HG03469 (cell line): ENCODE results near the gene LMO3.

Experiments used
- ATAC-seq: cut with Tn5 transposase; IDR thresholded peaks from one replicate; pipeline ENCODE4 v1.9.1; 2021; ENCODE audit warnings: mild to moderate bottlenecking, moderate library complexity, moderate number of reproducible peaks; ENCODE audit not compliant: unreplicated experiment

The LMO3 gene

DNA sequence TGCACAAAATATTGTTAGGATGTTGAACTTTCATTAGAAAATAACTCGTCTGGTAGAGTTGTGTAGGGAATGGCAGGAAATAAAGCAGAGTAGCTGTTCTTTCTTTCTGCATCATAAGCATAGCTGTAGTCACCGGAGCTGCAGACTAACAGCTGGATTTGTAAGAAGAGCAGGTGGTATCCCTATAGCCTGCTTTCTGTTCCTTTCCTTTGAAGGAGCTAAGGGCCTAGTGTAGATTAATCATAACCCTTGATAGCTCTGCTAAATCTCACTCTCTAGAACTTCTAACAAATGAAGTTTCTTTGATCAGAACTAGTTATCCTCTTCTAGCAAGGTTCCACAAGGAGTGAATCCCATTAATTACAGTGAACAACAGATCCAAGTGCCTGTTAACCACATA, 3.5 kb downstream of the LMO3 start:
- no peak for ATAC-seq

GRCh38 chr12:16600525-16600924, 5.4 kb downstream of the LMO3 start:
- no peak for ATAC-seq

GRCh38 chr12:16599081-16599480, 6.9 kb downstream of the LMO3 start:
- no peak for ATAC-seq

DNA sequence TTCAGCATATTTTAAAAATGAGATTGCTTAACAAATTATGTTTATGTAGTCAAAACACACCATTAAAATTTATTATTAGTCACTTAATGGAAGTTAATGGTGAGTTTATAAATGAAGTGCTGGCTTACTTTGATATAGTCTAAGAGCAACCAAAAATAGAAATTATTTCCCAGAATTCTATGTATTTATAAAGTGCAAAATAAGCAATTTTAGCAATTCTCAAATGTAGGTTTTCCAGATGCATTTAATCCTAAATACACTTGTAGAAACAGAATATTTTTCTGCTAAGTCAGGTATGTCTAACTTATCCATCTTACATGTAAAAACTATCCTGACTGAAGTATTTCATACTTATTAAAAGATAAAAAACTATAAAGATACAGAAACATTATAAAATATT, 11.2 kb downstream of the LMO3 start:
- ATAC-seq = no peak

GRCh38 chr12:16593546-16593945, 12.4 kb downstream of the LMO3 start:
- no peak for ATAC-seq

DNA sequence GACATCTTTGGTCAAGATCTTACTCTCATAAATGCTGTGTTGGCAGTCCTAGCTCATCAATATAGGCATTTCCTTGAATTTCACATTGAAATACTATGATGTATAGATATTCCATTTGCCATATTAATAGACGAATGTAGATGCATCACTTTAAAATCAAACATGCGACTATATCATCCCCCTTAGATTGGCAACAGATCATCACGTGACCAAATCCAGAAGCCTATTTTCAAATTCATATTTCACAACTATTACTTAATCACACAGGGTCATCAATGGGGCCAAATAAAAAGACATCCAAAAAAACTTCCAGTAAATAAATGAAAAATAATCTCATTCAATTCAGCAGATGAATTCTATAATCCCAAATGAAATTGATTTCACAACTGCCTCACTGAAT, 15.3 kb downstream of the LMO3 start:
- ATAC-seq = no peak

GRCh38 chr12:16588812-16589211, 17.1 kb downstream of the LMO3 start:
- no peak for ATAC-seq

- no peak for ATAC-seq
Measured at GRCh38 chr12:16587514-16587913, 18.4 kb downstream of the LMO3 start.

GRCh38 chr12:16587110-16587453, 18.9 kb downstream of the LMO3 start:
- no peak for ATAC-seq

DNA sequence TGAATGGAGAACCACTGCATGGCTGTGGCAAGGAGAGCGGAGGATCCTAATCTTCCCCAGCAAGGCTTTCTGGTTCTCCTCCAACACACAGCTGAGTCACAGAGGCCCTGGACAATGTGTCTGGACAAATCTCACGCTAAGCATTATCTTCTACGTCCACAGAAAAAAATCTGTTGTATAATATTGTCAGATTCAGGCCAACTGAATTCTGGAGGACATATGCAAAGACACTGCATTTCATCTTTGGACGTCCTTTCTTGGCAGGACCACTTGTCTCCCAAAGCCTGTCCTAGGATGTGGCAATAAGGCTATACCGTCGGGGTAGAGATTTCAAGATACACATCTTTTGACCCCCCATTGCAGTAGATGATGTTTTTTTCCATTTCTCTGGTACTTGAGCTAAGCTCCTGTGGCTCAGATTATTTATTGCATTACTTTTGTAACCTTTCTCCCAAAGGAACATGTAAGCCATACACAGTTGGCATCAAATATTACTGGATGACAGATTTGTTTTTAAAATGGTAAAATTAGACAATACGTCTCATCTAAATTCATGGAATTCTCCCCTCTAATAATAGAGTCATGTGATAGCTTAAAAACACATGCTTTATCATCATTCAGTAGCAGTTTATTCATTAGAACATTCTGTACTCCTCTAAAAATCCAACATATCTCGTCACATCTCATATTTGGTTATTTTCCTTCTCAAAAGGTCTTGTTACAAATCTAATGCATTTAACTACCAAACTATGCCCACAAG, 19.4 kb downstream of the LMO3 start:
- no peak for ATAC-seq

DNA sequence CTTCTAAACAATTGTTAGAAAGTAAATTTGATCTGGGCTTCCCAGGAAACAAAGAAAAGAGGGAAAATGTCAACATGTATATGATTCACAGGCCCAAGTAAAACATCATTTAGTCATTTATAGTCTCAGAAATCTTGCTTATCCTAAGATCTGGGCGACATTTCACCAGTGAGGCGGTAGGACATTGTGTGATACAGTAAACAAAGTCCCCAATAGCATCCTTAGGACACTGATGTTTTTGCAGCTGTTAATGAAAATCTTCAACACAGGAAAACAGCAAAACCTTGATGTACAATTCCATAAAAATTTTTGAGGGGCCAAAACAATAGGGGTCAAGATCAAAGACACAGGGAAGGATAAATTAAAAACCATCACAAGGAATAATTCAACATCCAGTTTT, 20.2 kb downstream of the LMO3 start:
- ATAC-seq = no peak

DNA sequence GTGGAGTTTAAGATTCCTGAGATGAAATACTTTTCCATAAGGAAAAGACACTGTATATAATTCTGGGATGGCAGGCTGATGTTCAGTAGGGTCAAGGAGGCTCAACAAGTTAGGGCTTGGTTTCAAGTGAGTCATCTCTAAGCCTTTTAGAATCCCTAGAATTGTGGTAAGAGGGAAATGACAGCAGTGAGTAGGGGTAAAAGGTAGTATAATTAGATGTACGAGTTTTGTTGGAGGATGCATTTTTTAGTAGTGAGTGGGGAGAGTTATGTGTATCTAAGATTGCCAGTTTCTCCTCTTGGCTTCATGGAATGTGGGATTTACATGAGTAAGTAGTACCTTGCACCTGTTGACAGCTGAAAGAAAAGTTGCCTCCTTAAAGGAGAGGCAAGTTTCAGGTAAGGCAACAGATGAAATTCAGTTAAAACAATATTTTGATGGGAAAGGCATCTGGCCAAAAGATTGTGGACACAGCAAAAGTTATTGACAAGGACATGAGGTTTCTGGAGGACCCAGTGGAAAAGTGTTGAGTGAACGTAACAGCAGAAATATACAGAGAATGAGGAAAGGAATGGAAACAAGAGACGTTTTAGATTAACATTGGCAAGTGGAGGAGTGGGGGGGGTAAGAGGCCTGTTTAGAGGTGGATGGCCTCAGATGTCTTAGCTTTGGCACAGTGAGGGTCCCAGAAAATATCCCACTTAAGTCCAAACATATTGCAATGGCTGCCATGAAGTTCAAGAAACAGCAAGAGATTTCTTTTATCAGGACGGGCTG, 21.8 kb downstream of the LMO3 start:
- no peak for ATAC-seq

DNA sequence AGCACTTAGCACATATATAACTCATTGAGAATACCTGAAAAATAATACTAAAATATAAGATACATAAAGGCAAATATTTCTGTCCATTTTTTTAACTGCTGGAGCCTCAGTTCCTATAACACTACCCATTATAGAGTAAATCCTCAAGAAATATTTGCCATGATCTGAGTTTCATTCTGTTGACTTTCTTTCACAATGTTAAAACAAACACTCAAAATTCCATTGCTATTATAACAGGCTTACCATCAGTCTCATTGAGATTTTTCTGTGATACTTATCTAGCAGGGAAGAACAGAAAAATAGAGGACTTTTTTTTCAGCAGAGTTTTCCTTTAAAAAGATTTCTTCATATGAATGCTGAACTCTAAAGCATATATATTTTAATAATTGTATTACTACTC, 24.5 kb downstream of the LMO3 start:
- no peak for ATAC-seq

DNA sequence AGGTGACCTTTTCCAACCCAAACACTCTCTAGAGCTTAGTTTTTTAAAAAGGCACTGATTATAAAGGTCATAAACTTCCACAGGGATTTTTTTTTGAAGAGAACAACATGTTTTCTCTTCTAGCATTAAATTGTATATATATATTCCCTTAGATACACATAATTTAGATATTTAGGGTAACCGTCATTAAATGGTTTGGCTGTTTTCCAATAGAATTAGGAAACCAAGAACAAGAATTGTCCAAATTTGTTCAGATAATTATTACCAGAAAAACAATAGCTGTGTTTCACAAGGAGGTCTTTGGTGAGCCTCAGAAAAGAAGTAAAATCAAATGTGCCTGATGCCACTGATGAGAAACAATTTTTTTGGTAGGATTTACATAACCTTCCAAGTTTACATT, 26.9 kb downstream of the LMO3 start:
- no peak for ATAC-seq

GRCh38 chr12:16573398-16574077, 32.4 kb downstream of the LMO3 start:
- ATAC-seq = no peak

GRCh38 chr12:16568873-16569272, 37.1 kb downstream of the LMO3 start:
- ATAC-seq = no peak

DNA sequence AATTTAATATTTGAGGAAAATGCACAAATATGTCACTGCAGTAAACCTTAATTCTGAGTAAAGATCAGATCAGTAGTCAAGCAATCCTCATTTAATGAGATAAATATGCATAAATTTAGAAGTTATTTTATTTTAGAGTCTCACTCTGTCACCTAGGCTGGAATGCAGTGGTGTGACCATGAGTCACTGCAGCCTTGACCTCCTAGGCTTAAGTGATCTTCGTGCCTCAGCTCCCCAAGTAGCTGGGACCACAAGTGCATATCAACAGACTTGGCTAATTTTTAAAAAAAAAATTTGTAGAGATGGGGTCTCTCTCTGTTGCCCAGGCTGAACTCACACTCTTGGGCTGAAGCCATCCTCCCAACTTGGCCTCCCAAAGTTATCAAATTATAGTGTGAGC, 41.3 kb downstream of the LMO3 start:
- ATAC-seq = no peak

GRCh38 chr12:16563504-16563903, 42.5 kb downstream of the LMO3 start:
- ATAC-seq = no peak

- ATAC-seq = no peak
Measured at GRCh38 chr12:16562921-16563320, 43.0 kb downstream of the LMO3 start.

DNA sequence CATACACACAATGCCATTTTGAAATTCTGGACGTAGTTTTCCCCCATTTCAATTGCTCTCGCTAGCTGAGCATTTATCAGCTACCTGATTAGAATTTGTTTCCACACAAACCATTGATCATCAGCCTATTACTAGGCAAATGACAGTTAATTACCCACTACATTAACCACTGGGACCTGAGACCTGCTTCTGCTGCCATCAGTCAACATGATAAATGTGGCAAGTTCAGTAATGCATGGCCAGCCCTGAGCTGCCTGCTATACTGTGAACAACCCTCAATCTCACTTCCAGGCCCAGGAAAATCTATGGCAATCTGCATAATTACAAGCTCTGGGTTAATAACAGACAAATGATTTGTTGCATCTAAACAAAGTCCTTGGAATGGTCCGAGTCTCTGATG, 43.5 kb downstream of the LMO3 start:
- no peak for ATAC-seq

GRCh38 chr12:16560273-16560672, 45.7 kb downstream of the LMO3 start:
- no peak for ATAC-seq

GRCh38 chr12:16555630-16556029, 50.3 kb downstream of the LMO3 start:
- ATAC-seq = no peak
